Adrenal gland (tissue), 12 donors: Measurements from ENCODE around the gene OR12D1. TPM values are rescaled to one million over a fixed set of nuclear protein-coding genes. Genes with fewer than 3 reads are reported as not detected.
"Not testable (repeated sequence)": the region's sequence is repeated elsewhere in the genome, so short reads cannot be mapped to it uniquely, and the experiment has no call there.

Experiments used
- DNase-seq, 7 donors: peaks; one replicate each; pipeline ENCODE4 v3.0.0-alpha.2; 2019 to 2020
- H3K27ac ChIP-seq, 5 donors: fragments of 200-600 bp; sonication (generic) in 4 of 5; 1 replicate in 3 of 5; 2 replicates in 2 of 5; pipeline versions ENCODE4 v1.5.1 to v1.8.0; 2016 to 2020; ENCODE audit warnings: mild to moderate bottlenecking in 1 of 5
- H3K27me3 ChIP-seq: fragments of 200-600 bp; 2 replicates; pipeline ENCODE4 v1.8.0; 2021
- H3K36me3 ChIP-seq, 2 donors: fragments of 200-600 bp; replicated peaks in 1 of 2; 1 replicate in 1 of 2; 2 replicates in 1 of 2; pipeline versions ENCODE4 v1.5.1 to v1.8.0; 2018 to 2022
- H3K4me1 ChIP-seq, 2 donors: fragments of 200-600 bp; replicated peaks in 1 of 2; 1 replicate in 1 of 2; 2 replicates in 1 of 2; pipeline versions ENCODE4 v1.5.1 to v1.8.0; 2018 to 2021
- H3K4me3 ChIP-seq, 4 donors: fragments of 200-600 bp; sonication (generic) in 3 of 4; one replicate each; pipeline ENCODE4 v1.5.1; 2016 to 2018
- H3K9me3 ChIP-seq, 3 donors: fragments of 200-600 bp; sonication (generic) in 1 of 3; replicated peaks in 1 of 3; 1 replicate in 2 of 3; 2 replicates in 1 of 3; pipeline versions ENCODE4 v1.5.1 to v1.8.0; 2016 to 2021
- CTCF ChIP-seq, 6 experiments: fragments of 450-650 bp in 4 of 6; fragments of 200-600 bp in 2 of 6; sonication (generic) in 1 of 6; IDR thresholded peaks; 1 replicate in 5 of 6; 2 replicates in 1 of 6; pipeline versions ENCODE4 v1.5.1 to v1.8.0; 2016 to 2021; ENCODE audit warnings: antibody characterized with exemption in 6 of 6, mild to moderate bottlenecking in 2 of 6, moderate library complexity in 1 of 6
- POLR2A ChIP-seq, 2 donors: fragments of 450-650 bp; IDR thresholded peaks; one replicate each; pipeline ENCODE4 v1.6.1; 2017; ENCODE audit warnings: antibody characterized with exemption in 2 of 2, mild to moderate bottlenecking in 2 of 2, moderate library complexity in 1 of 2
- WGBS, 4 donors: extraction: QIAGEN DNeasy Blood & Tissue Kit in 2 of 4; methylation state at CpG; one replicate each; pipeline versions ENCODE4 v1.1.5 to v1.1.7; 2013 to 2017; 5-methylcytosine and 5-hydroxymethylcytosine counted together
- intact Hi-C, 2 donors: fragments of 100-400 bp; cut with DNase I; formaldehyde crosslinking; loops; one replicate each; pipeline versions ENCODE4 v1.14.1 to v1.15.0; 2022 to 2023
- polyA plus RNA-seq, 3 donors: library from polyadenylated mRNA; stranded (reverse); fragments of 200-250 nt in 2 of 3; fragments of 350-450 nt in 1 of 3; fragmentation: Illumina TruSeq in 1 of 3; extraction: RNeasy Lipid Tissue Mini Kit (QIAGEN cat#74804) in 1 of 3; gene quantifications; one replicate each; pipeline ENCODE4 v1.2.3, GENCODE V29; 2013 to 2014
- total RNA-seq, 9 donors: library from RNA; depleted of rRNA in 4 of 9; stranded (reverse); fragments of >200 nt in 4 of 9; fragments of 120-200 nt in 1 of 9; fragmentation: NEBNext Ultra II Directional in 1 of 9; extraction: Animal tissue kit (Norgen Biotek cat#: 25700) in 1 of 9; gene quantifications; one replicate each; pipeline versions ENCODE4 v1.1.0 to v1.2.4, GENCODE V29; 2013 to 2023
- donor health status: healthy with polysubstance abuse.
- donor health status: Bipolar disorder and iron deficiency.
- donor health status: DM: yes; HTN: yes; CAD: no.
- donor health status: DM: no; HTN: no; CAD: no.
- donor health status: DM: no; HTN: no; CAD: no.
- donor health status: DM: yes; HTN: yes; CAD: no.

The OR12D1 gene
- total and polyA plus RNA-seq, 12 donors, result not detected

GRCh38 chr6:29439006-29439405 is 24.3 kb downstream of the OR12D1 start, which contains the start of gene OR10C1:
Gene OR10C1, plus strand, starts transcription at chr6:29439306. Its CDS starts 710 bp downstream, at chr6:29440016.
- Histone ChIP-seq H3K36me3 (no peaks in the 10 kb centered on the region), H3K9me3 (no peaks in the 10 kb centered on the region), H3K4me3 (no peak within 1 kb of the TSS), H3K4me1 (no peaks in the 10 kb centered on the region), H3K27ac (no peak within 1 kb of the TSS), H3K27me3 (no peaks in the 10 kb centered on the region)
- DNase-seq, result no peak
- intact Hi-C loops, result no loop called here
- no peak for TF ChIP-seq CTCF (IDR thresholded peaks at IDR 0.05)
- TF ChIP-seq POLR2A (IDR thresholded peaks at IDR 0.05), result no peak

- no peak for DNase-seq
- no peaks in the 10 kb centered on the region for H3K36me3 ChIP-seq
- H3K27ac ChIP-seq, result no peak overlapping the region
- H3K9me3 ChIP-seq, result no peaks in the 10 kb centered on the region
- H3K4me1 ChIP-seq, result no peaks in the 10 kb centered on the region
- no peak overlapping the region for H3K4me3 ChIP-seq
- WGBS, 4 donors, result 74 to 97% (median 75%) methylated on average over 1 of the region's 1 CpG
- intact Hi-C loops, result no loop called here
- TF ChIP-seq POLR2A (IDR thresholded peaks at IDR 0.05) (no peak), CTCF (IDR thresholded peaks at IDR 0.05) (no peak)
- H3K27me3 ChIP-seq, result no peaks in the 10 kb centered on the region
These were observed 28.0 kb downstream of the OR12D1 start for GRCh38 chr6:29442719-29443118.

- H3K27me3 ChIP-seq, H3K36me3 ChIP-seq, H3K4me3 ChIP-seq, H3K4me1 ChIP-seq, intact Hi-C loops, H3K9me3 ChIP-seq, H3K27ac ChIP-seq, DNase-seq: not testable (repeated sequence)
- 57 to 84% (median 80%) methylated on average over 1 of the region's 1 CpG for WGBS, 4 donors
These were observed 29.3 kb downstream of the OR12D1 start for GRCh38 chr6:29444031-29444430.

GRCh38 chr6:29447670-29448069 is 32.9 kb downstream of the OR12D1 start:
- intact Hi-C loops, result no loop called here
- no peak overlapping the region for H3K27ac ChIP-seq

More at GRCh38 chr6:29447670-29448069, 32.9 kb downstream of the OR12D1 start:
- H3K4me1 ChIP-seq, result no peaks in the 10 kb centered on the region
- no peak for TF ChIP-seq CTCF (IDR thresholded peaks at IDR 0.05)
- no peak for TF ChIP-seq POLR2A (IDR thresholded peaks at IDR 0.05)
- DNase-seq, result no peak
- no peak overlapping the region for H3K4me3 ChIP-seq
- H3K27me3 ChIP-seq, result peaks cover 4% of the 10 kb centered on the region
- 67 to 90% (median 81%) methylated on average over 1 of the region's 1 CpG for WGBS, 4 donors
- H3K9me3 ChIP-seq, result no peaks in the 10 kb centered on the region
- no peaks in the 10 kb centered on the region for H3K36me3 ChIP-seq
